NB4 (cell line): Measurements from ENCODE around the gene TRIM31.
"Not testable (repeated sequence)": the region's sequence is repeated elsewhere in the genome, so short reads cannot be mapped to it uniquely, and the experiment has no call there.

Experiments used
- DNase-seq: peaks from one replicate; pipeline ENCODE4 v3.0.0; 2010; ENCODE audit warnings: low read depth
- H3K4me3 ChIP-seq: one replicate; pipeline ENCODE4 v1.5.1; 2011; ENCODE audit warnings: mild to moderate bottlenecking, low read depth, low read length, moderate library complexity
- MAX ChIP-seq: IDR thresholded peaks from 2 replicates; pipeline ENCODE4 v1.6.1; 2011; ENCODE audit warnings: low read depth, low read length
- MYC ChIP-seq: IDR thresholded peaks from 2 replicates; pipeline ENCODE4 v1.6.1; 2011; ENCODE audit warnings: low read depth, low read length
- POLR2A ChIP-seq: IDR thresholded peaks from 2 replicates; pipeline ENCODE4 v1.6.1; 2011; ENCODE audit warnings: mild to moderate bottlenecking; ENCODE audit not compliant: insufficient read length; ENCODE audit errors: extremely low read depth
- TF ChIP-seq, protein P1 (sequence below): IDR thresholded peaks from one replicate; pipeline ENCODE4 v1.5.1; 2012; ENCODE audit warnings: low read depth, low read length

Gene TRIM31

DNA sequence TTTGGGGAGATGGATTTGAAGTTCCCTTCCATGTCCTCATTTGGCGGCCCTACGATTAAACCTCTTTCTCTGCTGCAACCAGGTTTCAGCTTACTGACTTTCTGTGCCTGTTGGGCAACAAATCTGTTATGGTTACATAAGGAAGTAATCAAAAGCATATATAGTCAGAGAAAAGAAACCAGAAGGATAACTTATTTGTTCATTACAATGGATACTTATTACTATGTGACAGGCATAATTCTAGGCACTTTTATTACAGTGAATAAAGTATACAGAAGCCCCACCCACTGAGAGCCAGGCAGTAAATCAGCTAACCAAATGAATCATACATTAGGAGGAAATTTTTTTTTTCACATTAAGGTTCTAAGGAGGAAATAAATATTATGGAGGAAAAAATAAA lies 9.6 kb upstream of the TRIM31 start:
- DNase-seq = no peak
- H3K4me3 ChIP-seq = no peak overlapping the region
- TF ChIP-seq, protein P1, sequence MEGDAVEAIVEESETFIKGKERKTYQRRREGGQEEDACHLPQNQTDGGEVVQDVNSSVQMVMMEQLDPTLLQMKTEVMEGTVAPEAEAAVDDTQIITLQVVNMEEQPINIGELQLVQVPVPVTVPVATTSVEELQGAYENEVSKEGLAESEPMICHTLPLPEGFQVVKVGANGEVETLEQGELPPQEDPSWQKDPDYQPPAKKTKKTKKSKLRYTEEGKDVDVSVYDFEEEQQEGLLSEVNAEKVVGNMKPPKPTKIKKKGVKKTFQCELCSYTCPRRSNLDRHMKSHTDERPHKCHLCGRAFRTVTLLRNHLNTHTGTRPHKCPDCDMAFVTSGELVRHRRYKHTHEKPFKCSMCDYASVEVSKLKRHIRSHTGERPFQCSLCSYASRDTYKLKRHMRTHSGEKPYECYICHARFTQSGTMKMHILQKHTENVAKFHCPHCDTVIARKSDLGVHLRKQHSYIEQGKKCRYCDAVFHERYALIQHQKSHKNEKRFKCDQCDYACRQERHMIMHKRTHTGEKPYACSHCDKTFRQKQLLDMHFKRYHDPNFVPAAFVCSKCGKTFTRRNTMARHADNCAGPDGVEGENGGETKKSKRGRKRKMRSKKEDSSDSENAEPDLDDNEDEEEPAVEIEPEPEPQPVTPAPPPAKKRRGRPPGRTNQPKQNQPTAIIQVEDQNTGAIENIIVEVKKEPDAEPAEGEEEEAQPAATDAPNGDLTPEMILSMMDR = no peak
- no peak for TF ChIP-seq MAX
- no peak for TF ChIP-seq POLR2A

GRCh38 chr6:30121446-30122366 lies 8.8 kb upstream of the TRIM31 start:
- TF ChIP-seq MAX (no peak), POLR2A (no peak), MYC (no peak)
- TF ChIP-seq, protein P1 = no peak
- no peak overlapping the region for H3K4me3 ChIP-seq
- DNase-seq = no peak

GRCh38 chr6:30118691-30119090 lies 5.8 kb upstream of the TRIM31 start:
- not testable (repeated sequence) for DNase-seq, H3K4me3 ChIP-seq

DNA sequence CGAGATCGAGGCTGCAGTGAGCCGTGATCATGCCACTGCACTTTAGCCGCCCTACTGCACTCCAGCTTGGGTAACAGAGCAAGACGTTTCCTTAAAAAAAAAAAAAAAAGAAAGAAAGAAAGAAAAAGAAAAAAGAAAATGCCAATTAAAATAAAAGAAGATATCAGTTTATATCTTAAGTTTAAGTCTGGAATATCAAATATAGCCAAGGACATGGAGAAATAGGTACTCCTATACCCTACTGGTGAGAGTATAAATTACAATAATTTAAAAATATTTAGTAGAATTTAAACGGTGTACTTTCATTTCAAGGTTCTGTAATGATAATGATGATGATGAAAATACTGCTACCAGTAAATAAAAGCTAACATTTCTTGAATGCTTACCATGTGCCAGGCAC lies 3.8 kb upstream of the TRIM31 start:
- DNase-seq = no peak
- no peak for TF ChIP-seq POLR2A
- TF ChIP-seq MAX = no peak
- TF ChIP-seq, protein P1 = no peak
- no peak for TF ChIP-seq MYC

GRCh38 chr6:30113841-30114240 lies 951 bp upstream of the TRIM31 start:
- DNase-seq = no peak
- no peak overlapping the region for H3K4me3 ChIP-seq
- TF ChIP-seq POLR2A = no peak
- TF ChIP-seq, protein P1 = no peak
- no peak for TF ChIP-seq MYC
- TF ChIP-seq MAX = no peak

More for the DNA sequence above, 3.8 kb upstream of the TRIM31 start:
- H3K4me3 ChIP-seq = no peak overlapping the region

- H3K4me3 ChIP-seq = no peak overlapping the region
- TF ChIP-seq MAX = no peak
- TF ChIP-seq, protein P1 = no peak
- no peak for TF ChIP-seq MYC
- TF ChIP-seq POLR2A = no peak
- DNase-seq = no peak
Measured at GRCh38 chr6:30112402-30112994, 392 bp downstream of the TRIM31 start.
